ACC112 (cell line): Measurements from ENCODE around the gene ACVR1B.
"Not testable (repeated sequence)": the region's sequence is repeated elsewhere in the genome, so short reads cannot be mapped to it uniquely, and the experiment has no call there.

Source experiments
- H2AFZ ChIP-seq: fragments of 200-600 bp; sonication (generic); one replicate; pipeline ENCODE4 v1.6.0; 2017; ENCODE audit warnings: antibody characterized with exemption, low read length; ENCODE audit not compliant: unreplicated experiment
- H3K27ac ChIP-seq: fragments of 200-600 bp; sonication (generic); 2 replicates; pipeline ENCODE4 v1.5.1; 2014; ENCODE audit warnings: low read depth, mild to moderate bottlenecking, antibody characterized with exemption, low read length, moderate library complexity
- H3K27me3 ChIP-seq: fragments of 200-600 bp; sonication (generic); 2 replicates; pipeline ENCODE4 v1.6.1; 2014; ENCODE audit warnings: mild to moderate bottlenecking, antibody characterized with exemption, low read length, moderate library complexity, mixed read lengths; ENCODE audit not compliant: insufficient read depth
- H3K36me3 ChIP-seq: fragments of 200-600 bp; sonication (generic); 2 replicates; pipeline ENCODE4 v1.6.1; 2016; ENCODE audit warnings: mild to moderate bottlenecking, antibody characterized with exemption, low read length, moderate library complexity, mixed read lengths; ENCODE audit not compliant: insufficient read depth
- H3K4me1 ChIP-seq: fragments of 200-600 bp; sonication (generic); one replicate; pipeline ENCODE4 v1.6.1; 2016; ENCODE audit warnings: low read length, mixed read lengths; ENCODE audit not compliant: insufficient read depth, unreplicated experiment, control insufficient read depth
- H3K4me3 ChIP-seq: fragments of 200-600 bp; sonication (generic); 2 replicates; pipeline ENCODE4 v1.5.1; 2014; ENCODE audit warnings: mild to moderate bottlenecking, low read depth, low read length
- H3K79me2 ChIP-seq: fragments of 200-600 bp; sonication (generic); one replicate; pipeline ENCODE4 v1.6.0; 2016; ENCODE audit warnings: low read length; ENCODE audit not compliant: control insufficient read depth, unreplicated experiment, insufficient read depth

The ACVR1B gene

GRCh38 chr12:51971679-51972421, 20.4 kb downstream of the ACVR1B start:
- H3K4me1 ChIP-seq, result peaks cover 64% of the 10 kb centered on the region
- no peak overlapping the region for H2AFZ ChIP-seq
- H3K27ac ChIP-seq, result peak overlapping the region; percentile 91
- H3K79me2 ChIP-seq, result peaks cover 71% of the 10 kb centered on the region
- no peaks in the 10 kb centered on the region for H3K27me3 ChIP-seq
- H3K36me3 ChIP-seq, result peaks cover 8% of the 10 kb centered on the region; the same call in 1 of the 2 replicates
- peak overlapping the region; percentile 57 for H3K4me3 ChIP-seq

GRCh38 chr12:51972422-51972812, 20.9 kb downstream of the ACVR1B start:
- H3K4me1 ChIP-seq, result peaks cover 69% of the 10 kb centered on the region
- H3K27ac ChIP-seq, result peak overlapping the region; percentile 91
- no peak overlapping the region for H2AFZ ChIP-seq
- H3K36me3 ChIP-seq, result peaks cover 8% of the 10 kb centered on the region; the same call in 1 of the 2 replicates
- H3K27me3 ChIP-seq, result no peaks in the 10 kb centered on the region
- peaks cover 70% of the 10 kb centered on the region for H3K79me2 ChIP-seq
- peak overlapping the region; percentile 57 for H3K4me3 ChIP-seq

GRCh38 chr12:51972849-51973273, 21.4 kb downstream of the ACVR1B start:
- Histone ChIP-seq H3K79me2 (peaks cover 66% of the 10 kb centered on the region), H3K27ac (peak overlapping the region; percentile 91), H3K4me1 (peaks cover 73% of the 10 kb centered on the region)

GRCh38 chr12:51973560-51973959, 22.1 kb downstream of the ACVR1B start:
- H2AFZ ChIP-seq, result no peak overlapping the region
- H3K36me3 ChIP-seq, result peaks cover 12% of the 10 kb centered on the region; the same call in 1 of the 2 replicates
- H3K27ac ChIP-seq, result peak overlapping the region; percentile 91
- no peaks in the 10 kb centered on the region for H3K27me3 ChIP-seq
- H3K4me1 ChIP-seq, result peaks cover 78% of the 10 kb centered on the region
- peak overlapping the region; percentile 57 for H3K4me3 ChIP-seq
- peaks cover 63% of the 10 kb centered on the region for H3K79me2 ChIP-seq

More at GRCh38 chr12:51972849-51973273, 21.4 kb downstream of the ACVR1B start:
- Histone ChIP-seq H3K36me3 (peaks cover 8% of the 10 kb centered on the region; the same call in 1 of the 2 replicates), H3K4me3 (peak overlapping the region; percentile 57), H3K27me3 (no peaks in the 10 kb centered on the region), H2AFZ (no peak overlapping the region)

GRCh38 chr12:51974646-51975045, 23.1 kb downstream of the ACVR1B start:
- H2AFZ ChIP-seq, result no peak overlapping the region
- peak overlapping the region; percentile 35; the same call in 1 of the 2 replicates for H3K4me3 ChIP-seq
- peaks cover 12% of the 10 kb centered on the region; the same call in 1 of the 2 replicates for H3K36me3 ChIP-seq
- peaks cover 81% of the 10 kb centered on the region for H3K4me1 ChIP-seq
- no peaks in the 10 kb centered on the region for H3K27me3 ChIP-seq
- peak overlapping the region; percentile 91 for H3K27ac ChIP-seq
- H3K79me2 ChIP-seq, result peaks cover 52% of the 10 kb centered on the region

GRCh38 chr12:51975196-51975595, 23.7 kb downstream of the ACVR1B start:
- peaks cover 87% of the 10 kb centered on the region for H3K4me1 ChIP-seq
- H2AFZ ChIP-seq, result no peak overlapping the region
- H3K27me3 ChIP-seq, result no peaks in the 10 kb centered on the region
- no peak overlapping the region for H3K4me3 ChIP-seq
- peaks cover 46% of the 10 kb centered on the region for H3K79me2 ChIP-seq
- peaks cover 12% of the 10 kb centered on the region; the same call in 1 of the 2 replicates for H3K36me3 ChIP-seq
- peak overlapping the region; percentile 91 for H3K27ac ChIP-seq

GRCh38 chr12:51976376-51977160, 25.1 kb downstream of the ACVR1B start:
- no peak overlapping the region for H3K4me3 ChIP-seq
- no peaks in the 10 kb centered on the region for H3K27me3 ChIP-seq
- no peak overlapping the region for H2AFZ ChIP-seq
- H3K4me1 ChIP-seq, result peaks cover 75% of the 10 kb centered on the region
- peaks cover 16% of the 10 kb centered on the region; the same call in 1 of the 2 replicates for H3K36me3 ChIP-seq
- peaks cover 41% of the 10 kb centered on the region for H3K79me2 ChIP-seq
- H3K27ac ChIP-seq, result peak overlapping the region; percentile 89

GRCh38 chr12:51977320-51977753, 25.8 kb downstream of the ACVR1B start:
- Histone ChIP-seq H3K36me3 (peaks cover 16% of the 10 kb centered on the region; the same call in 1 of the 2 replicates), H3K27me3 (no peaks in the 10 kb centered on the region), H3K4me1 (peaks cover 68% of the 10 kb centered on the region), H3K79me2 (peaks cover 35% of the 10 kb centered on the region), H3K4me3 (no peak overlapping the region), H2AFZ (no peak overlapping the region), H3K27ac (peak overlapping the region; percentile 89)

- H3K27ac ChIP-seq, result peak overlapping the region; percentile 7; the same call in 1 of the 2 replicates
- not testable (repeated sequence) for H2AFZ ChIP-seq, H3K27me3 ChIP-seq, H3K4me3 ChIP-seq
- peaks cover 48% of the 10 kb centered on the region for H3K4me1 ChIP-seq
- peaks cover 16% of the 10 kb centered on the region for H3K79me2 ChIP-seq
- peaks cover 16% of the 10 kb centered on the region; the same call in 1 of the 2 replicates for H3K36me3 ChIP-seq
Measured at GRCh38 chr12:51979306-51979705, 27.8 kb downstream of the ACVR1B start.

- Histone ChIP-seq H3K27ac (peak overlapping the region; percentile 7; the same call in 1 of the 2 replicates), H3K4me3 (no peak overlapping the region), H3K79me2 (peaks cover 7% of the 10 kb centered on the region), H2AFZ (no peak overlapping the region), H3K36me3 (peaks cover 16% of the 10 kb centered on the region; the same call in 1 of the 2 replicates), H3K4me1 (peaks cover 39% of the 10 kb centered on the region), H3K27me3 (no peaks in the 10 kb centered on the region)
Measured at GRCh38 chr12:51980051-51980808, 28.7 kb downstream of the ACVR1B start.
